SU-DHL-6 (cell line): ENCODE data around the gene CLN6.
A peak's percentile ranks its signal among the peaks of the same experiment; 100 is the strongest.

Source experiments
- H2AFZ ChIP-seq: fragments of 200-600 bp; sonication (generic); 2 replicates; pipeline ENCODE4 v1.6.1; 2014; ENCODE audit warnings: low read depth, mild to moderate bottlenecking, moderate library complexity, mixed read lengths, antibody characterized with exemption, low read length; ENCODE audit not compliant: severe bottlenecking
- H3F3A ChIP-seq: fragments of 200-600 bp; shearing (Covaris generic); 2 replicates; pipeline ENCODE4 v1.6.0; 2016; ENCODE audit warnings: antibody characterized with exemption, mild to moderate bottlenecking; ENCODE audit not compliant: insufficient read depth
- H3K27ac ChIP-seq: fragments of 200-600 bp; sonication (generic); 2 replicates; pipeline ENCODE4 v1.5.1; 2016; ENCODE audit warnings: low read depth, mild to moderate bottlenecking, low read length, moderate library complexity, mixed read lengths
- H3K27me3 ChIP-seq: fragments of 200-600 bp; sonication (generic), shearing (Covaris generic); 2 replicates; pipeline ENCODE4 v1.6.0; 2014; ENCODE audit warnings: mild to moderate bottlenecking, low read length
- H3K36me3 ChIP-seq: fragments of 200-600 bp; sonication (generic); 2 replicates; pipeline ENCODE4 v1.6.1; 2014; ENCODE audit warnings: mild to moderate bottlenecking, low read length, mixed read lengths
- H3K4me2 ChIP-seq: fragments of 300-600, 200-600 bp; shearing (Covaris generic), sonication (generic); 2 replicates; pipeline ENCODE4 v1.6.0; 2014; ENCODE audit warnings: low read length, low read depth, mild to moderate bottlenecking; ENCODE audit not compliant: poor library complexity, severe bottlenecking
- H3K4me3 ChIP-seq: fragments of 200-600 bp; sonication (generic); 2 replicates; pipeline ENCODE4 v1.5.1; 2014; ENCODE audit warnings: antibody characterized with exemption, low read length, mild to moderate bottlenecking, mixed read lengths; ENCODE audit not compliant: insufficient read depth, poor library complexity, severe bottlenecking
- H3K79me2 ChIP-seq: fragments of 200-600 bp; sonication (generic); 2 replicates; pipeline ENCODE4 v1.6.1; 2014; ENCODE audit warnings: mild to moderate bottlenecking, low read length, moderate library complexity; ENCODE audit not compliant: insufficient read depth
- H3K9ac ChIP-seq: fragments of 200-600 bp; sonication (generic); 2 replicates; pipeline ENCODE4 v1.7.0; 2014; ENCODE audit warnings: mild to moderate bottlenecking, low read length
- H3K9me2 ChIP-seq: fragments of 200-600 bp; sonication (generic); replicated peaks from 2 replicates; pipeline ENCODE4 v1.6.1; 2014; ENCODE audit warnings: low read length; ENCODE audit not compliant: insufficient read depth
- H3K9me3 ChIP-seq: fragments of 200-600 bp; sonication (generic); 2 replicates; pipeline ENCODE4 v1.6.1; 2014; ENCODE audit warnings: low read length, mixed read lengths; ENCODE audit not compliant: insufficient read depth
- H4K20me1 ChIP-seq: fragments of 200-600 bp; sonication (generic); 2 replicates; pipeline ENCODE4 v1.6.1; 2014; ENCODE audit warnings: low read depth, mild to moderate bottlenecking, antibody characterized with exemption, low read length, moderate library complexity, mixed read lengths
- EZH2phosphoT487 ChIP-seq: fragments of 200-600 bp; sonication (generic), shearing (Covaris generic); conservative IDR thresholded peaks from 2 replicates; pipeline ENCODE4 v1.6.1; 2018; ENCODE audit warnings: mild to moderate bottlenecking, antibody characterized with exemption, low read length, moderate library complexity, mixed read lengths
- TF ChIP-seq, protein P1 (sequence below): fragments of 200-600 bp; sonication (generic); IDR thresholded peaks from one replicate; pipeline ENCODE4 v1.5.1; 2017; ENCODE audit warnings: antibody characterized with exemption, mild to moderate bottlenecking, low read length, moderate library complexity; ENCODE audit not compliant: insufficient read depth, poor library complexity, severe bottlenecking

The CLN6 gene

DNA sequence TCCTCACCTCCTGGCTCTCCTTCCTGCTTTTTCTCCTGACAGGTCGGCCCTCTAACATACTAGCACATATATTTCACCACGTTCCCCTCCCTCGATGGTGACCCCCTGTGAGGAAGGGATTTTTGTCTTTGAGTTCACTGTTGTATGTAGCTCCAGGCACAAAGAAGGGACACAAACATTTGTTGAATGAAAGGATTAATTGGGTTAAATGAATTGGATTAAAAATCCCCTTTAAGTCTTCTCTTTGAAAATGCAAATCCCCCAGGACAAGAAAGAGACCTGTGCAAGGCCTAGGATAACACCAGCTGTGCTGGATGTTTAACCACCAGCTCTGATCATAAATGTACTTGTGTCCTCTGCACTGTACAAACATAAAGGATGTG, 27.7 kb downstream of the CLN6 start:
- Histone ChIP-seq H3K9ac (no peak overlapping the region), H3K79me2 (peaks cover 7% of the 10 kb centered on the region; the same call in 1 of the 2 replicates), H4K20me1 (no peaks in the 10 kb centered on the region), H3K4me3 (no peak overlapping the region), H3K36me3 (no peaks in the 10 kb centered on the region), H3K27me3 (no peaks in the 10 kb centered on the region), H3K9me2 (no peaks in the 10 kb centered on the region), H3K4me2 (no peak overlapping the region), H3K9me3 (no peaks in the 10 kb centered on the region), H3K27ac (no peak overlapping the region), H2AFZ (no peak overlapping the region), H3F3A (no peaks in the 10 kb centered on the region)
- TF ChIP-seq EZH2phosphoT487, result no peak
- TF ChIP-seq, protein P1, sequence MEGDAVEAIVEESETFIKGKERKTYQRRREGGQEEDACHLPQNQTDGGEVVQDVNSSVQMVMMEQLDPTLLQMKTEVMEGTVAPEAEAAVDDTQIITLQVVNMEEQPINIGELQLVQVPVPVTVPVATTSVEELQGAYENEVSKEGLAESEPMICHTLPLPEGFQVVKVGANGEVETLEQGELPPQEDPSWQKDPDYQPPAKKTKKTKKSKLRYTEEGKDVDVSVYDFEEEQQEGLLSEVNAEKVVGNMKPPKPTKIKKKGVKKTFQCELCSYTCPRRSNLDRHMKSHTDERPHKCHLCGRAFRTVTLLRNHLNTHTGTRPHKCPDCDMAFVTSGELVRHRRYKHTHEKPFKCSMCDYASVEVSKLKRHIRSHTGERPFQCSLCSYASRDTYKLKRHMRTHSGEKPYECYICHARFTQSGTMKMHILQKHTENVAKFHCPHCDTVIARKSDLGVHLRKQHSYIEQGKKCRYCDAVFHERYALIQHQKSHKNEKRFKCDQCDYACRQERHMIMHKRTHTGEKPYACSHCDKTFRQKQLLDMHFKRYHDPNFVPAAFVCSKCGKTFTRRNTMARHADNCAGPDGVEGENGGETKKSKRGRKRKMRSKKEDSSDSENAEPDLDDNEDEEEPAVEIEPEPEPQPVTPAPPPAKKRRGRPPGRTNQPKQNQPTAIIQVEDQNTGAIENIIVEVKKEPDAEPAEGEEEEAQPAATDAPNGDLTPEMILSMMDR, result no peak

DNA sequence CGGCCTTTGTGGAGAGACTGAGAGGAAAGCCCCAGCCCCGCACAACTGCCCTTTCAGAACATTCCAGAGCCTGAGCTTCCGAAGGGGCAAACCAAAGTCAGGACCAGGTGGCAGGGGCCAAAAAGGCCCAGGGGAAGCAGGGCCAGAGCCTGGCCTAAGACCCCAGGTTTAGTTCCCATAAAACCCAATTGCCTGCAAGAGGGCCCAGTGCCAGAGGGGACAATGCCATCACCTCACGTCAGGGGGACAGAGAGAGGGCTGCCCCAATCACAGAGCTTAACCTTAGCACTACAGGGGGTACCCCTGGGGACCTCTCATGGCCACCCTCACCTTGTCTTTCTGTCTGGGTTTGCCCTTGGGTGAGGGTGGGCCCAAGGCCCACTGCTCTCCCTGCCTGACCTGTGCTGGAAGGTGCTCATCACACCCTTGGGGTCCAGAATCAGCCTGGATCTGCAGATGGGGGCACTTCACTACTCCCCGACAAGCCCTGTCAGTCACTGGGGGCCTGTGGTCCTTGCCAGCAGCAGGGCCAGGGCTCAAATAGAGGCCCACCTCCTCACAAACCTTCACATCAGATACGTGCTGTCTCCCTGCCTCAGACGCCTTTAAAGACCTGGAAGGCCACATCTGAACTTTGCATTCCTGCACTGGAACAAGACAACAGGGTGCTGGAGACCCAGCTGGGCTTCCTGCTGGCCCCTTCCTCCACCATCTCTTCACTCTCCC, 28.2 kb downstream of the CLN6 start:
- Histone ChIP-seq H3K9ac (no peak overlapping the region), H2AFZ (no peak overlapping the region), H3K4me3 (no peak overlapping the region), H3K36me3 (no peaks in the 10 kb centered on the region), H4K20me1 (no peaks in the 10 kb centered on the region), H3K27ac (no peak overlapping the region), H3K79me2 (peaks cover 6% of the 10 kb centered on the region; the same call in 1 of the 2 replicates), H3K27me3 (no peaks in the 10 kb centered on the region), H3K9me3 (no peaks in the 10 kb centered on the region), H3K9me2 (no peaks in the 10 kb centered on the region), H3F3A (no peaks in the 10 kb centered on the region), H3K4me2 (no peak overlapping the region)
- no peak for TF ChIP-seq EZH2phosphoT487

DNA sequence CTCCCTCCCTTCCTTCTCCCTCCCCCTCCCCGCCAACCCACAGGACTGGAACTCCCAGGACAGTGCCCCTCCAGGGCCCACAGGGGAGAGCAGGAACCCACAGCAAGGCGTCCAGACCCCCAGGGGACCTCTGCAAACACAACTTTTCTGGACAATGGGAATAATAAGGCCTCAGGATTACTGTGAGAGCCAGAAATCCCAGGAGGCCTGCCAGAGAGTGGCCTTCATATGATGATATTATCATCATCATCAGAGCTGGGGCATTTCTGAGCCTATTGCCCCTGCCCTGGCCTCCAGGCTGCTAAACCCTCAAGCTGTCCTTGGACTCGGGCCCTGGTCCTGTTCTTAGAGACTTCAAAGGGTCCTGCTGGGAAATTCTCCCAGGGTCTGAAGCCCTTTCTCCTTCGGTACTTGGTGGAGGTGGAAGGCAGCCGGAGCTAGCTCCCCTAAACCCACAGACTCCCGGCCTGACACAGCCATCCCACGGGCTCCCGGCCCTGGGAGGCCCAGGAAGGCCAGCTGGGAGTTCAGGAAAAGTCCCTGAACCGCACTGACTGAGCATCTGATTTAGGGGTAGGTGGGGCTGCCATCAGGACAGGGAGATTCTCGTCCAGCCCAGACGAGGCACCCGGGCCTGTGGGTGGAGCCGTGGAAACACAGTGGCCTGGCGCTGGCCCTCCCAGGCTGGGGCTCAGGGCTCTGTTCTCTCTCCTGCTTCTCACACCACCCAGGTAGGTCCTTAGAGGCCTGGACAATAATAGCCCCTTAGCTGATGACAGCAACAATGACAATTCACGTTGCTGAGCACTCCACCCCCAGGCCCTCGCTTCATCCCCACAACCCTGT, 29.3 kb downstream of the CLN6 start:
- Histone ChIP-seq H4K20me1 (no peaks in the 10 kb centered on the region), H3K27ac (peak overlapping the region; percentile 15; the same call in 1 of the 2 replicates), H3F3A (peaks cover 5% of the 10 kb centered on the region; the same call in 1 of the 2 replicates), H3K27me3 (no peaks in the 10 kb centered on the region), H3K36me3 (no peaks in the 10 kb centered on the region), H3K9me2 (no peaks in the 10 kb centered on the region), H2AFZ (no peak overlapping the region), H3K4me2 (no peak overlapping the region), H3K79me2 (peaks cover 6% of the 10 kb centered on the region; the same call in 1 of the 2 replicates), H3K9me3 (no peaks in the 10 kb centered on the region), H3K4me3 (no peak overlapping the region), H3K9ac (no peak overlapping the region)
- TF ChIP-seq, protein P1, result no peak
- TF ChIP-seq EZH2phosphoT487, result no peak
